Activated CD4-positive, alpha-beta T cell treated with anti-CD3 and anti-CD28 coated beads, Interleukin-10, Interleukin-2, amounts not matched to agents 100 ng/mL and 50 ng/mL, durations not matched to agents 16 hours and 8 hours (primary cell): ENCODE results near the gene SULF2.
A peak's percentile ranks its signal among the peaks of the same experiment; 100 is the strongest.
"Not testable (repeated sequence)": the region's sequence is repeated elsewhere in the genome, so short reads cannot be mapped to it uniquely, and the experiment has no call there.

ENCODE experiments used
- DNase-seq: peaks from one replicate; pipeline ENCODE4 v3.0.0-alpha.2; 2020

Gene SULF2

DNA sequence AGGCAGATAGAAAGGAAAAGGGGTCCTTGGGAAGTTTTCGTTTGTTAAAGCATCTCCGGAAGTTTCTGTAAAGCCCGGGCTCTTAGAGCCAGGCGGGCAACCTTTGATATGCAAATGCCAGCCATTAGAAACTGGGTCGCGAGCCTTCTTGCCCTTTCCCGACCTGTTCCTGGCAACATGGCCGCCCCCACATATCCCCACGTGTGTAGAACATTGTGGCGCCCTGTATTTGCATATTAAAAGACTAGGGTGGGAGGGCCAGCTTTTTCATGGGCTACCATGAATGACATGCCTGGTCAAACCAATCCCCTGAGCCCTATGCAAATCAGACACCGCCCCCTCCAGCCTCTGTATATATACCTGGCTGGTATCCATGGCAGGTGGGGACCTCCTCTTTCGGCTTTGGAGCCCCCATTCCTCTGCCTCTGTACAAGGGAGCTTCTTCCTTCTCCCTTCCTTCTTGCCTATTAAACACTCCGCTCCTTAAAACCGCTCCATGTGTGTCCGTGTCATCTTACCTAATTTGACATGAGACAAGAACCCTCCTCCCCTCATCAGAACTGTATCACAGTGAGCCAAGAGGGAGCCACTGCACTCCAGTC is 19.0 kb upstream of the SULF2 start:
- not testable (repeated sequence) for DNase-seq

DNA sequence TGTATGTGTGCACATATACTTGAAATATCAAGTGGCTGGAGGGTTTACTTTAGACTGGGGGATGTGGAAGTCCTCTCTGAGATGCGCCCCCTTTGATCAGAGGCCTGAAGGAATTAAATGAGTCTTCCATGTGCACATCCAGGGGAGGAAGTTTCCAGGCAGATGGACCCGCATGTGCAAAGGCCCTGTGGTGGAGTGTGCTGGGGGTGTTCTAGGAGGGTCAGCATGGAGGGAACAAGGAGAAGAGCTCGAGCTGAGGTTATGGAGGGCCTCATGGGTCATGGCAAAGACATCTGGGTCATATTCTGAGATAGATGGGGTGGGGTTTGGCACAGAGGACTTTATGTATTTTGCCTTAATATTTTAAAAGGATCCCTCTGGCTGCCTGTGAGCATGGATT is 17.7 kb upstream of the SULF2 start:
- no peak for DNase-seq

DNA sequence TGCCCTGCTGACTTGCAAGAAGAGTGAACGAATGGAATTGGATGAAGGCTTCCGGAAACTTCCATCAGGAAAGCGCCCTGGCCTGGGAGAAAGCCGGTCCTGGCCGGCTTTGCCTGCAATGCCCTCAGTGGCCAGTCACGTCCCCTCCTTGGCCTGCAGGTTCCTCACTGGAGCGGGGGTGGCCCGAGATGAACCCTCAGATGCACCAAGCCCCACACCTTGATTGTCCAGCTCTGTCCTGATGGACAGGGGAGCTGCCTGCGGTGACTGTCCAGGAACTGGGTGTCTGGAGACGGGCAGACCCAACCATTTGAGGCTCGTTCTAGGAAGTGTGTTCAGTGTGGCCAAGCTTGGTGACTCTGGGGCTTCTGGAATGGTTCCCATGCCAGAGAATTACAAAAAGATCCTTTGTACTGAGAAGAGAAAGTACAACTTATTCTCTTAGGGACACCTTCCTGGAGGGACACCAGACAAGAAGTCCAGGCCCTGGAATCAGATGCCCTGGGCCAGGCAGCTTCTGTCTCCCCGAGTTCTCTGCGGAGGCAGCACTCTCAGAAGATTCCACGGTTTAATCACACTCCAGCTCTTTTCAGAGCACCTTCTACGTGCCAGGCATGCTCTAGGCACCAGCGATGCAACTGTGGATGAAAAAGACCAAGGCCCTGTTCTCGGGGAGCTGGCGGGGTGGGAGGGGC is 17.1 kb upstream of the SULF2 start:
- DNase-seq = no peak

DNA sequence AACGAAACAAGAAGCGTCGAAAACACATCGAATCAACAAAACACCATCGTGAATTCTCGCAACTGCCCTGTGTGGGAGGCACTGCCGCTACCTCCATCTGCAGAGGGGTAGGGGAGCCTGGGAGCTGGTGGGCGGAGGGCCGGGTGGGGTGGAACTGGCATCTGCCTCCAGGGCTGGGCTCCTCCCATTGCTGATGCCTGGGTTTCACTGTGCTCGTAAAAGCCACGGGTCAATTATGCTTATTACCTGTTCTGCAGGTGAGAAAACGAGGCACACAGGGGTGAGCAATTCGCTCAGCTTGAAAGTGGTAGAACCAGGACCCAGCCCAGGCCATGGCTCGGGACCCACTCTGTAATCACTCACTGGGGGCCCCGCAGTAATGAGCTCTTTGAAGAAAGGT is 16.5 kb upstream of the SULF2 start:
- no peak for DNase-seq

DNA sequence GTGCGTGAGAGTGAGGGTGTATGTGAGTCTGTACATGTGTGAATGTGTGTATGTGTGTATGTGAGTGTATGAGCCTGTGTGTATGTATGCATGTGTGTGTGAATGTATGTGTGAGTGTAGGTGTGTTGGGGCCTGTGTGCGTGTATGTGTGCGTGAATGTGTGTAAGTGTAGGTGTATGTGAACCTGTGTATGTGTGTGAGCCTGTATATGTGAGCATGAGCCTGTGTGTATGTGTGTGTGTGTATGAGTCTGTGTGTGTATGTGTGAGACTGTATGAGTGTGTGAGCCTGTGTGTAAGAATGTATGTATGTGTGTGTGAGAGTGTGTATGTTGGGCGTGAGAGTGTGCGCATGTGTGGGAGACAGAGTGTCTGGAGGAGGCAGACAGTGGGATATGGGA is 15.8 kb upstream of the SULF2 start:
- no peak for DNase-seq

DNA sequence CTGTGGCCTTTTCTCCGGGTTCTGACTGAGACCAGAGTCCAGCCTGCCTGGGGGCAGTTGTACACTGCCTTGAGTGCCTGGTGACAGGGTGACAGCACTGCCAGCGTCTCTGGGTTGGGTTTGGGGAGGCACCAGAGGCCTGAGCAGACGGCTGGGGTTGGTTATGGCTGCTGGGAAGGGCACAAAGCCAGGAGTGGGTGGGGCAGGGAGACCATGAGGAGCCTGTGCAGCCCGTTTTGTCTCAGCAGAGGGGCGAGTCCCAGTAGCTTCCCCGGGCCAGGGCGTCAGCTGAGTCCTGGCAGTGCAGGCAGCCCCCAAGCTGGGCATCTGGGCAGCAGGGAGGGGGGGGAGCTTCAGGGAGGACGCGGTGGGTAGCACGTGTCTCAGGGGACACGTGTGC is 15.3 kb upstream of the SULF2 start:
- no peak for DNase-seq

DNA sequence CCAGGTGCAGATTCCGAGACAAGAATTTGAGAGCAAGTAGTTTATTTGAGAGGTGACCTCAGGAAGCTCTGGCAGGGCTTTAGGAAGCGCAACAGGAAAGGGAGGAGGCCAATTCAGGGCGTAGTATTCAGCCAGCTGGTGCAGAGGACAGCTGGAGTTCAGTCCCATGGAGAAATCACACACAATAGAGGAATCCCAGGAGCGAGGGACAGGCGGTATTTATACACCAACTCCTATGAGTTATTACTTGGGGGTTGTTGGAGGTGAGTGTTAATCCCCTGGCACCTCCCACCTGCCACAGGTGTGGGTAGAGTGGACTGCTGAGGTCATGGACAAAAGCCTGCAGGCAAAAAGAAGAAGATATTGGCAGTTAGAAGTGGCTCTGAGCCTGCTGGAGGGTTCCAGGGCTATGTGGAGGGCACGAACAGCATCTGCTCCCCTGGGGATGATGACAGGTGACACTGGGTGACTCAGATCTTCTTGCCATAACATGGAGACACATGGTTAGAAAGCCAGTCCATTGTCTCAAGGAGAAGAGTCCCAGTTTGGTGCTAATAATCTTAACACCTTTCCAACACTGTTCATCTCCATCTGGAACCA is 13.9 kb upstream of the SULF2 start:
- DNase-seq = no peak

DNA sequence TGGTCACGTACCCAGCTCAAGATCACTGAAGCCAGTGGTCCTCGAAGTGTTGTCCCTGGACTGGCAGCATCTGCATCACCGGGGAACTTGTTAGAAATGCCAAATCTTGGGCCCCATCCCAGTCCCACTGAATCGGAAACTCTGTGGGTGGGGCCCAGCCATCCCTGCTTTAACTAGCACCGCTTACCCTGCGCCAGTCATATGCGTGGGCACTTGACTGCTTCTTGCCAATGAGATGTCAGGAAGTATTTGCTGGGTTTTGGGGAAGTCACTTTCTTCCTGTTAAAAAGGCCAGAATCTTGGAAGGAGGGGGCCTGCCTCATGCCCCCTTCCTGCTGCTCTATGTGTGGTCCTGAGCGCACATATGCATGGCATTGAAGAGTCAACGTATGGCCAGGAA is 11.7 kb upstream of the SULF2 start:
- DNase-seq = no peak

DNA sequence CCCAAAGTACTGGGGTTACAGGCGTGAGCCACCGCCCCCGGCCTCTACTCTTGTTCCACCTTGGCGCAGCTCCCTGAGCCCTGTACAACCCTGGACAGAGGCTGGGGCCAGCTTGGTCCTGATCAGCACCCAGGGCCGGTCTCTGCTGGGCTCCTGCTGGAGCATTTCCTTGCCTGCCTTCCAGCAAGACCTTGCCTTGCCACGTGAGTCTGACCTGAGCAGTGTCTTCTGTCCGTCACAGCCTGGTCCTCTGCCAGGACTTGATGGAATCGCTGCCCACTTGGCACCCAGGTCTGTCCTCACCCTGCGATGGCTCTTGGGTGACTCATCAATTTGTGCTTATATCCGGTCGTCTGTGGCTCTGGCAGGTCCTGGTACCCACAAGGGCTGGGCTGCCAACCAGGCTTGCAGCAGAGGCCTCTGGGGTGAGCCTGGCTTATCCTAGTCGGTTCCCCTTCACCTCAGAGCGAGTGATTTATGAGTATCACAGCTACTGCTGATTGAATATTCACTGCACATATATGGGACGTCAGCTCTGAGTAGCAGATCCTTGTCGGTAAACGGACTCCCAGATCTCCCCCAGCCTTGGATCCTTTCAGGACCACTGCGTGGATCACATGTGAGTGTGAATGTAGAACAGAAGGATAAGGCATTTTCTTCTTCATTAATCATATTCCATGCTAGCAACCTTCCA is 10.1 kb upstream of the SULF2 start:
- no peak for DNase-seq

DNA sequence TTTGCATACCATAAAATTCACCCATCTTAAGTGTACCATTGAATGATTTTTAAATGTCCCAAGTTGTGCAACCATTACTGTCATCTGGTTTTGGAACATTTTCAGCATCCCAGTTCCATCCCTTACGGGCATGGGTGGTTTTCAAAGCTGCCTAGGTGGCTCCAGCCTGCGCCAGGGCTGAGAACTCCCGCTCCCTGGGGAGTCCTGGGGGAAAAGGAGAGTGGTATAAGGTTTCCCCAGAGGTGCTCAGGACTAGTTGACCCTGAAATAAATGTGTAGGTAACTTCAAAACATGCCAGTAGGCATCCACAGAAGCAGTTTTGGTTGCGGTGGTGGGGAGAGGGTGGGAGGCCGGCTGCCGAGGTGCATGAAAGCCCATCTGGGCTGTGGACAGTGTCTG is 9.0 kb upstream of the SULF2 start:
- DNase-seq = not testable (repeated sequence)

DNA sequence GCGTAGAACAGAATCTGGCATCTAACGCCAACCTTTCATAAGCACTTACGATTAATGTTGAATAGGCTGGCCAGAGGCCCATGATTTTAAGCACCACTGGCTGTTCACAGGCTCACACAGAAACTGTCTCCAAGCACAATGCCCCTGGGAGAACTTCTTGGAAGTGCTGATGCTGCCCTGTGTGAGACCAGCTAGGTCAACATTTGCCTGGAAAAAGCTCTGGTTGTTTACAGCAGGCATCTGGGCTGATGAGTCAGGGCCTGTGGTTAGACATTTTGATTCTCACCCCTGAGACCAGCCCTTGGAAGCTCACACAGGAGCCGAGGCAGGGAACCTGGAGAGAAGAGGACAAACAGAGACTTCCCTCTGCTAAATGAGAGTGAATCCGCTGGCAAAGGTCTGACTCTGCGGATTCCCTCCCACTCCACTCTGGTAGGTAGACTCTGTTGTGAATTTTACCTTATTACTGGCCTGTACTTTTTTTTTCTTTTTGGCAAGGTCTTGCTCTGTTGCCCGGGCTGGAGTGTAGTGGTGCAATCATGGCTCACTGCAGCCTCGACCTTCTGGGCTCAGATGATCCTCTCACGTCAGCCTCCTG is 6.8 kb upstream of the SULF2 start:
- DNase-seq = no peak

DNA sequence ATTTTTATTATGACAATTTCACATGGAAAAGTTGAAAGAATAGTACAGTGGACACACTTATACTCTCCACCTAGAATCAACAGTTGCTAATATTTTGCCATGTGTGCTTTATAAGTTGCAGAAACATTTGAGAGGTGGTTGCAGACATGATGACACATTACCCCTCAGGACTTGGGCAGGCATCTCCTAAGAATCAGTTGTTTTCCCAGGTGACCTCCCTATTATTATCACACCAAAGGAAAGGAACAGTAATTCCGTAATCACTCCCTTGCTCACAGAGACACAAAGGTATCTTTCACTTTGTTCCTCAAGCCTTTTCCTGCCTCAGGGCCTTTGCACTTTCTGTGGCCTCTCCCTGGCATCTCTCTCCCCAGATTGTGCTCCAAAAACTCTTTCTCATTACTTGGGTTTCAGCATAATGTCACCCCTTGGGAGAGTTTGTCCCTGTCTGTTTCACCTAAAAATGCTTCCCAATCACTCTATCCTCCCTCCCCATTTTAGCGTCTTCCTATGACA is 5.9 kb upstream of the SULF2 start:
- DNase-seq = no peak

DNA sequence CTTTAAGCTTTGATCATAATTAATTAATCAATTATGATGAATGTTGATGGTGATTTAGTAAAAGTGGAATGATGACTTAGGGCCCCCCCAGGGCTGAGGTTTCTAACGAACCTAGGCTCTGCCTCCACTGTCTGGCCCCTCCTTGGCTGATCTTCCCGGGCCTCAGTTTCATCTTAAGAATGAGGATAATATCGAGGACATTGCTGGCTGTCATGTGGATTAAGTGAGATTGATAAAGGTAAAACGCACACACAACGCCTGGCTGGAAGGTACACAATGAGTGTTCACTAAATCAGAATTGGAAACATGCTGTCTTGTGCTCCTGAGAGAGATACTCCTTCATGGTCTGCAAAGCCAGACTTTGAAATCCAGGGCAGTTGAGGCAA is 5.3 kb upstream of the SULF2 start:
- DNase-seq = no peak

DNA sequence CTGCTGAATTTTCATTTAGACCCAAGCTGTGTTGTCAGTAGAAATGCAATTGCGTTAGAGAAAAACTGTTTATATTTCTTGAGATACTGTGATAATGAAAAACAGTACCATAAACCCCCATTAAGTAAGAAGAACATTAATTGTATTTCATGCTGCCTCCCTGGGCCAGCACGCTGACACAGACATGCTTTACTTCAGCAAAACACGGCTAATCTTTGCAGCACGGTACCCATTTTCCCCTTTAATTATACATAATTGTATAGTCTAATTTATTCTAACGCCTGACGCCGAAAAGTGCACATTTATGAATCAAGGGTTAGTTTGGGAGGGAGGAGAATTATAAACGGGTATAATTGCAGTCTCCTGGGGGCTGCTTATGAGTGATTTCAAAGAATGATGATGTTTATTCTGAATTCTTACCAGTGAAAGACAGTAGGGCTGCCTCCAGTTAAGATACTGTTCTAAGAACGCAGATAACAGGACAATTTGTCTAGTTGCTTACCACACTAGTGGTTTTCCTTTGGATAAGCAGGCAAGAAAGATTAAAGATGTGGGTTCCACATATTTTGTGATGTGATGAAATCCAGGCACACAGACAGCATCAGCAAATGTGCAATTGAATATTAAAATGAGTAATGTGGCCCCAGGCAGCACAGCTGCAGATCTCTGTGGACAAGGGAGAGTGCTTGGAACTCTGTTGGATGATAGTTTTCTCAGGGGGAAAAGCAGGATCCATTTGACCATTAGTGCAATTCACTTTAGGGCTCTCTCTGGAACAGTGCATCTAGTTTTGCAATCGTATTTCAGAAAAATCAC is 4.7 kb upstream of the SULF2 start:
- no peak for DNase-seq

DNA sequence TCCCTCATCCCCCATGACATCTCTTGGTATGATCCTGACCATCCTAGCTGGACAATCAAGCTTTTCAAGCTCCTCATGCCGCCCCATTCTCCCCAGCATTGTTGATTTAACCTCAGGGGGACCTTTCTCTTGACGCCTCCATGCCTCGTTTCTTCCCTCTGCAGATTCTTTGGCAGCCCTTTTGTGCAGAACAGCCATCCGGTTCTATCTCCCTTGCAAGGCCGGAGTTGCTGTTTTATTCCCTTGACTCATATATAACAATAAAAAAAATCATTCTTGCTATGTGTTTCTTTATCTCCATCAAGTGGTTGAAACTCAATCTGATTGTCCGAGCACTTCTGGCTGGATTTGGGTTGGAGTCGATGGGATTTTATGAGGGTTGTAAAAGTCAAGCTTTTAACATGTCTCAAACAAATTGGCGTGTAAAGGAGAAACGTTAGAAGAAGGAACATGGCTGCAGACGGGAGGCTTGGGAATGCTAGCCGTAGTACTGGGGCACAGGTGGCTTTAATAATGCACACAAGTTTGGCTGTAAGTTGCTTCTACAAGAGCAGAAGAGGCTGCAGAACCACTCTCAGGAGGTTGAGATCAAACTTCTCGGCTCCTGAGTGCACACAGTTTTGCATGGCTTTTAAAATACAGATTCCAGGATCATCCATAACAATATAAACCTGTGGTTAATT is 3.9 kb upstream of the SULF2 start:
- DNase-seq = no peak

DNA sequence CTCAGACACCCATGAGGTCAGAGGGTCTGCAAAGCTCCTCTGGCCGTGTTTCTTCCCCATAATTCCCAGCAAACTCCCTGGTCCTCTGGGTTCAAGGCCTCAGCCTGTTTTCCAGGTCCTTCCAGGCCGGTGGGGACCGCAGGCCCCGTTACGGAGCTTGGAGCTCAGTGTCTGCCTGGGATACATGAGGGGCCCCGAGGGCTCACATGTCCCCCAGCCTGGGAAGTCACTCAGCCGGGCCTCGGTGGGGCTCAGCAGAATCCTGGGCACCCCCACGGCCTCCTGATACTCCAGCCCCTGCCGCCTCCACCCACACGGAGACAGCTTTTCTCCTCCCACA is 3.4 kb upstream of the SULF2 start:
- DNase-seq = no peak

DNA sequence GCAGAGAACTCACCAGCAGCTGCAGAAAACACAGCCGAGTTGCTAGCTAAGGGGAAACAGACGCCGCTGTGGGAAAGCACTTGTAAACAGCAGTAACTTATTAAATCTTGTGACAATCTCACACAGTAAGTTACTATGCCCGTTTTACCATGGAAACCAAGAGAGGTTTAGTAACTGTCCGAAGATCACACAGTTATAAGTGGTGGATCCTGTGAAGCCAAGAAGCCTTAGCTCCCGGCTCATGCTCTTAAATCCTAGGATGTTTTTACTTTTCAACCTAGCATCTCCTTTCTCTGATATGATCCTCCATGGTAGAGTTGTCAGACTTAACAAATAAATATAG is 1.5 kb upstream of the SULF2 start:
- no peak for DNase-seq

DNA sequence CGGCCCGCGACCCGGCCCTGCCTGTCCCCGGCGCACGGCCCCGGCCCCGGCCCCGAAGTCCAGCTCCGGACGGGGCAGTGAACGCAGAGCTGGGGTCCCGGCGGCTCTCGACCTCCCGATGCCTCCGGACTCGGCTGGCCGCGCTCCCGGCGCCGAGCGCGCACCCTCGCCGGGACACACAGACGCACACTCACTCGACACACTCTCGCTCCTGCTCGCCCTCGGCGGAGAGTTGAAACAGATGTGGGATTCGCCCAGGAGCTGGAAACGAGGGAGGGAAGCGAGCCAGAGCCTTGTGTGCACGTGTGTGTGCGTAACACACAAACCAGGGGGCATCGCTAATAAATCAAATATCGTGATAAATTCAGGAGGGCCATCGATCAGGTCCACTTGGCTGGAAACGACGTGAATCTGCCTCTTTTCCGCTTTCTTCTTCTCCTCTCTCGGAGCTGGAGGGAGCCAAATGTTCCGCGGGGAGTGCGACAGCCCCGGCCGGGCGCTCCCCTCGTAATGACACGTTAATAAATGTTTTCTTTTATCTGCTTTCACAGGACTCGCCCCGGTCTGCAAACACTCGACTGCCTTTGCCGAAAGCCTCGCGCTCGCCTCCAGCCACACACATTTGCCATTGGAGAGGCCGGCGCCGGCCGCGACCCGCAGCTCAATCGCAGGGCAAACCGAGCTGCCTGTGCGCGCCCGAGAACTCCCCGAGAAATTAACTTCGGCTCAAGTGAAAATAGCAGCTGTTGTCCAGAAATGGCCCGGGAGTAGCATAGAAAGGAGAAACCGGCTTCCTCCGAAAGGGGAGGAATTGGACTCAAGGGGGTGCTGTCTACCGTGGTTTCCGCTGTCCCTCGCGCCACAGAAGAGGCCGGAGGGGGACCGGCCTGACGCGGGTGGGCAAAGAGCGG is 828 bp upstream of the SULF2 start:
- peak; percentile 13 for DNase-seq

DNA sequence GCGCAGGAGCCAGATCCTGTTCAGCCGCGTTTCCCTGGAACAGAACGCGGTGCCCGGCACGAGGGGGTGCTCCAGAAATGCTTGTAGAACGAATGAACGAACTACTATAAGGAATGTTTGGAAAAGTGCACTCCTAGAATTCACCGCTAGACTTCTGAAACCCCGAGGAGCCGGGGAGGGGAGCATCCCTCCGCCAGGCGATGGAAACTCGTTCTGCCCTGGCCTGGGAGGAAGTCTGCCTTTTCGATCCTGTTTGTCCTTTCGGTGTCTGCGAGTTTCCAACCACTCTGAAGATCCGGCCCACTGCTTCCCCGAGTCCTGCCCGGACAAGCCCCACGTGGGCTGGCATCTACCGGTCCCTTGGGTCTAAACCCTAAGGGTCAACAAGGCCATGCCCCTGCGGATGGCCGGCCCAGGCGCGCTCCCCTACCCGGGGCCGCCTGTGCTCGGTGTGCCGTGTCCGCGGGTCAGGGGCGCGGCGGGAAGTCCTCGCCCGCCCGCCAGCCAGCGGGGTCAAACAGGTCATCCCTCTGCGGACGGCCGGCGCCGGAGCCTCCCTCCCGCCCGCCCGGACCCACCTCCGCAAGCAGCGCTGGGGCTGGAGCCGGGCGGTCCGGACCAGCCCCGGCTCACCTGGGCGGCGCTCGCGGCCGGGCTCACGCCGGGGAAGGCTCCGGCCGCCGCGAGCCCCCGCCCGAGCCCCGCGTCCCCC is 526 bp downstream of the SULF2 start:
- DNase-seq = no peak

DNA sequence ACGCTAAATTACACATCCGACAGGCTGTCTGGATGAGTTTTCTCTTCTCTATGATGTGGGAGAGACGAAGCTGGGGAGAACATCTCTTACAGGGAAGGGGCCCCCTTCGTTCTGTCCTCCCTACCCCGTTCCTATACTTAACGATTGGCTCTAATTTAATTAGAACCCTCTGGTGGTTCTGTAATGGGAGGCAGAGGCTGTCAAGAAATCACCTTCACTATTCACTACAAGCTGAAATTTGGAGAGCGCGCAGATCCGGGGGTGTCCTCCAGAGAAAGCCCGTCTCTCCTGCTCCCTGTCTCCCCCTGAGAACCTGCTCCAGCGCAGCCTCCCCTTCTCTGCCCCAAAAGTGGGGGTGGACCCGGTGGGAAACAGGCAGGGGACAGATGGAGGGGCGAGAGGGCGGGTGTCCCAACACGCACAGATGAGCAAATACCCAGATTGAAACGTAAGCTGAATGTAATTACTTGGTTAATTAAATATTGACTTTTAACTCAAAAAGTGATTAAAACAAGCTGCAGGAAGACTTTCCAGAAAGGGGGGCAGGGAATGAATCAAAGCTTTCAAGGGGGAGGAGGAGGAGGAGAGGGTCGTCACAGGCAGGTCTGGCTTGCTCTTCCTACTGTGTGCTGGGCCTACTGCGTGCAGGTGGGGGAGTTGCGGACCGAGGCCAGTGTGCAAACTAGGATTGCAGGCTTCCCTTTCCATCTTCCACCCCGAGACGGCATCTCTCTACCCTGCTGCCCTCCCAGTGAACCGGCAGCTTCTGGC is 1.3 kb downstream of the SULF2 start:
- no peak for DNase-seq
